WTC11 (cell line): Measurements from ENCODE around the gene BTD.

Experiments used
- HMGA2 ChIP-seq: fragments of 250-450 bp; sonication (Bioruptor Pico); IDR thresholded peaks from 2 replicates; pipeline ENCODE4 v1.4.0; 2021; ENCODE audit warnings: mild to moderate bottlenecking, moderate library complexity
- NR1H2 ChIP-seq: sonication (generic); formaldehyde crosslinking; IDR thresholded peaks from 2 replicates; pipeline ENCODE4 v1.9.0; 2021; ENCODE audit warnings: mild to moderate bottlenecking, moderate library complexity, missing genetic modification reagents
- TF ChIP-seq, protein P1 (sequence below): sonication (generic); formaldehyde crosslinking; IDR thresholded peaks from 2 replicates; pipeline ENCODE4 v1.8.0; 2022; ENCODE audit warnings: mild to moderate bottlenecking, missing genetic modification reagents

DNA sequence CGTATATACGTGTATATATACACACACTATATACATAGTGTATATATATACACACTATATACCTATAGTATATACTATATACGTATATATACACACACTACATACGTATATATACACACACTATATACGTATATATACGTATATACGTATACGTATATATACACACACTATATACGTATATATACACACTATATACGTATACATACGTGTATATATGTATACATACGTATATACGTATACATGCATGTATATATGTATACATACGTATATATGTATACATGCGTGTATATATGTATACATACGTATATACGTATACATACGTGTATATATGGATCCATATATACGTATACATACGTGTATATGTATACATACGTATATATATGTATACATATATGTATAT is 9.6 kb upstream of the BTD start:
- TF ChIP-seq, protein P1, sequence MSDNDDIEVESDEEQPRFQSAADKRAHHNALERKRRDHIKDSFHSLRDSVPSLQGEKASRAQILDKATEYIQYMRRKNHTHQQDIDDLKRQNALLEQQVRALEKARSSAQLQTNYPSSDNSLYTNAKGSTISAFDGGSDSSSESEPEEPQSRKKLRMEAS (CRISPR knock-in tag): no peak
- TF ChIP-seq HMGA2 (CRISPR knock-in tag) (no peak), NR1H2 (CRISPR knock-in tag) (no peak)
